Naive thymus-derived CD4-positive, alpha-beta T cell (primary cell): ENCODE results near the gene BCAT1. TPM values are rescaled to one million over a fixed set of nuclear protein-coding genes. Genes with fewer than 3 reads are reported as not detected.

Experiments used
- ATAC-seq: fragments of 150-1000 bp; cut with Tn5 transposase; 2 replicates; pipeline ENCODE4 v1.10.0; 2021; ENCODE audit warnings: mild to moderate bottlenecking, moderate library complexity
- CTCF ChIA-PET: fragments of 350-600 bp; sonication (Branson Sonifier 250); formaldehyde crosslinking; loops from one replicate; lab custom pipeline; 2021; ENCODE audit warnings: antibody characterized with exemption; lab: Charles Lee
- POLR2A ChIA-PET: fragments of 350-600 bp; sonication (Branson Sonifier 250); formaldehyde crosslinking; loops from one replicate; lab custom pipeline; 2021; ENCODE audit warnings: antibody characterized with exemption, inconsistent platforms; lab: Charles Lee
- DNase-seq, 9 donors: peaks; one replicate each; pipeline versions ENCODE4 v3.0.0 to v3.0.0-alpha.2; 2020 to 2022; ENCODE audit warnings: mixed read lengths in 1 of 9
- H3K27ac ChIP-seq: one replicate; pipeline ENCODE4 v1.7.0; 2013; ENCODE audit warnings: mild to moderate bottlenecking, low read depth, low read length, moderate library complexity
- H3K27me3 ChIP-seq, 2 donors: one replicate each; pipeline ENCODE4 v1.7.0; 2013; ENCODE audit warnings: low read length in 2 of 2, mild to moderate bottlenecking in 2 of 2, moderate library complexity in 2 of 2; ENCODE audit not compliant: control insufficient read depth in 2 of 2, insufficient read depth in 2 of 2
- H3K36me3 ChIP-seq, 3 experiments: 1 replicate in 2 of 3; 2 replicates in 1 of 3; pipeline ENCODE4 v1.7.0; 2013; ENCODE audit warnings: low read length in 3 of 3, mild to moderate bottlenecking in 3 of 3, moderate library complexity in 1 of 3; ENCODE audit not compliant: insufficient read depth in 3 of 3, control insufficient read depth in 2 of 3
- H3K4me1 ChIP-seq, 2 donors: one replicate each; pipeline ENCODE4 v1.7.0; 2013; ENCODE audit warnings: low read length in 2 of 2, mild to moderate bottlenecking in 2 of 2, moderate library complexity in 1 of 2; ENCODE audit not compliant: control insufficient read depth in 2 of 2, insufficient read depth in 2 of 2
- H3K4me3 ChIP-seq: 2 replicates; pipeline ENCODE4 v1.7.0; 2013; ENCODE audit warnings: mild to moderate bottlenecking, low read length
- H3K9me3 ChIP-seq, 3 experiments: 1 replicate in 2 of 3; 2 replicates in 1 of 3; pipeline ENCODE4 v1.7.0; 2013; ENCODE audit warnings: low read length in 3 of 3; ENCODE audit not compliant: control insufficient read depth in 2 of 3
- H3K27ac Mint-ChIP-seq, 9 donors: one replicate each; pipeline ENCODE4 v1.8.0; 2020 to 2022; ENCODE audit warnings: mixed read lengths in 9 of 9, mild to moderate bottlenecking in 8 of 9, moderate library complexity in 5 of 9, inconsistent platforms in 2 of 9
- H3K27me3 Mint-ChIP-seq, 5 donors: one replicate each; pipeline ENCODE4 v1.8.0; 2021 to 2022; ENCODE audit warnings: mixed read lengths in 5 of 5, mild to moderate bottlenecking in 1 of 5
- H3K36me3 Mint-ChIP-seq, 5 donors: one replicate each; pipeline ENCODE4 v1.8.0; 2020 to 2022; ENCODE audit warnings: mixed read lengths in 5 of 5, mild to moderate bottlenecking in 3 of 5, inconsistent platforms in 1 of 5
- H3K4me1 Mint-ChIP-seq, 7 donors: one replicate each; pipeline ENCODE4 v1.8.0; 2020 to 2022; ENCODE audit warnings: mixed read lengths in 7 of 7, mild to moderate bottlenecking in 3 of 7, inconsistent platforms in 1 of 7
- H3K4me3 Mint-ChIP-seq, 10 donors: one replicate each; pipeline ENCODE4 v1.8.0; 2020 to 2022; ENCODE audit warnings: mild to moderate bottlenecking in 10 of 10, mixed read lengths in 10 of 10, moderate library complexity in 6 of 10, inconsistent platforms in 2 of 10
- H3K9me3 Mint-ChIP-seq, 11 donors: one replicate each; pipeline ENCODE4 v1.8.0; 2020 to 2022; ENCODE audit warnings: mixed read lengths in 11 of 11, mild to moderate bottlenecking in 4 of 11, inconsistent platforms in 1 of 11, moderate library complexity in 1 of 11
- intact Hi-C, 2 donors: fragments of 100-400 bp; cut with micrococcal nuclease; formaldehyde crosslinking; loops; one replicate each; pipeline ENCODE4 v1.15.1; 2023
- polyA plus RNA-seq, 2 donors: library from polyadenylated mRNA; unstranded; fragments of 300-500 nt; fragmentation: Illumina TruSeq; gene quantifications; one replicate each; pipeline ENCODE4 v1.2.3, GENCODE V29; 2021
- total RNA-seq, 6 experiments: library from RNA in 5 of 6; stranded (reverse) in 5 of 6; gene quantifications; 1 replicate in 5 of 6; 2 replicates in 1 of 6; pipeline ENCODE4 v1.2.3 and lab custom pipeline; 2021 to 2026

Gene BCAT1
- total and polyA plus RNA-seq, 7 experiments from 2014 or later = 0.70 to 29.3 (median 1.1) TPM

- Mint-ChIP-seq H3K4me3 (no peak overlapping the region), H3K27me3 (peaks cover 0 to 18% (median 5%) of the 10 kb centered on the region in 5 donors), H3K36me3 (peaks cover 0 to 4% (median 0%) of the 10 kb centered on the region in 5 donors), H3K27ac (no peak overlapping the region), H3K4me1 (peaks cover 0 to 31% (median 0%) of the 10 kb centered on the region in 7 donors), H3K9me3 (no peaks in the 10 kb centered on the region)
- Histone ChIP-seq H3K36me3 (no peaks in the 10 kb centered on the region), H3K27me3 (no peaks in the 10 kb centered on the region), H3K27ac (no peak overlapping the region), H3K4me3 (no peak overlapping the region), H3K4me1 (no peaks in the 10 kb centered on the region), H3K9me3 (no peaks in the 10 kb centered on the region)
- no peak for ATAC-seq
- intact Hi-C loops = loop anchor here (5.0 to 10.0 kb wide), 5 partner anchors 38 to 1978 kb away; no protein-coding TSS in a partner anchor
- ChIA-PET POLR2A (no interaction called here), CTCF (interaction anchor here (1.0 kb wide), 1 partner anchor 48 kb away, joined by 3 read pairs; no protein-coding TSS in a partner anchor)
- no peak for DNase-seq
Observed at GRCh38 chr12:24835377-24835776, 113.5 kb downstream of the BCAT1 start.

- H3K36me3 ChIP-seq = no peaks in the 10 kb centered on the region
- no peaks in the 10 kb centered on the region for H3K9me3 ChIP-seq
- no peak overlapping the region for H3K4me3 ChIP-seq
- DNase-seq (no peak), ATAC-seq (no peak)
- Mint-ChIP-seq H3K27me3 (peaks cover 0 to 14% (median 5%) of the 10 kb centered on the region in 5 donors), H3K36me3 (peaks cover 0 to 6% (median 0%) of the 10 kb centered on the region in 5 donors), H3K4me3 (no peak overlapping the region), H3K27ac (no peak overlapping the region), H3K9me3 (no peaks in the 10 kb centered on the region), H3K4me1 (peaks cover 0 to 13% (median 0%) of the 10 kb centered on the region in 7 donors)
- intact Hi-C loops = loop anchor here in 1 of 2 donors (10.0 kb wide), 1 partner anchor 729 kb away; no protein-coding TSS in a partner anchor
- POLR2A ChIA-PET = no interaction called here
- no peaks in the 10 kb centered on the region for H3K27me3 ChIP-seq
- CTCF ChIA-PET = no interaction called here
- H3K4me1 ChIP-seq = no peaks in the 10 kb centered on the region
- H3K27ac ChIP-seq = no peak overlapping the region
Observed at GRCh38 chr12:24833513-24833912, 115.4 kb downstream of the BCAT1 start.

- peaks cover 0 to 21% (median 0%) of the 10 kb centered on the region in 5 donors for H3K36me3 Mint-ChIP-seq
Observed at GRCh38 chr12:24823808-24824515, 124.9 kb downstream of the BCAT1 start.

GRCh38 chr12:24822121-24822899, 126.6 kb downstream of the BCAT1 start:
- Histone ChIP-seq H3K9me3 (no peaks in the 10 kb centered on the region), H3K27ac (no peak overlapping the region), H3K4me1 (no peaks in the 10 kb centered on the region), H3K4me3 (no peak overlapping the region), H3K27me3 (no peaks in the 10 kb centered on the region), H3K36me3 (no peaks in the 10 kb centered on the region)
- Mint-ChIP-seq H3K36me3 (peaks cover 0 to 19% (median 0%) of the 10 kb centered on the region in 5 donors), H3K27ac (peak overlapping the region in 1 of 9 donors; percentile 20), H3K4me1 (peaks cover 0 to 22% (median 0%) of the 10 kb centered on the region in 7 donors), H3K4me3 (no peak overlapping the region), H3K9me3 (peaks cover 0 to 10% (median 0%) of the 10 kb centered on the region in 11 donors), H3K27me3 (no peaks in the 10 kb centered on the region)
- CTCF ChIA-PET = no interaction called here
- ATAC-seq = no peak
- intact Hi-C loops = loop anchor here in 1 of 2 donors (2.0 kb wide), 1 partner anchor 16 kb away; no protein-coding TSS in a partner anchor
- POLR2A ChIA-PET = no interaction called here
- no peak for DNase-seq

More at GRCh38 chr12:24823808-24824515, 124.9 kb downstream of the BCAT1 start:
- intact Hi-C loops = loop anchor here in 1 of 2 donors (2.0 kb wide), 1 partner anchor 15 kb away; no protein-coding TSS in a partner anchor
- CTCF ChIA-PET = no interaction called here
- H3K4me1 ChIP-seq = no peaks in the 10 kb centered on the region
- Mint-ChIP-seq H3K4me3 (peak overlapping the region in 1 of 10 donors; percentile 13), H3K9me3 (peaks cover 0 to 10% (median 0%) of the 10 kb centered on the region in 11 donors), H3K4me1 (peaks cover 0 to 22% (median 0%) of the 10 kb centered on the region in 7 donors), H3K27ac (no peak overlapping the region), H3K27me3 (no peaks in the 10 kb centered on the region)
- H3K9me3 ChIP-seq = no peaks in the 10 kb centered on the region
- H3K27me3 ChIP-seq = no peaks in the 10 kb centered on the region
- no peaks in the 10 kb centered on the region for H3K36me3 ChIP-seq
- ATAC-seq (no peak), DNase-seq (no peak)
- H3K27ac ChIP-seq = no peak overlapping the region
- no peak overlapping the region for H3K4me3 ChIP-seq
- POLR2A ChIA-PET = no interaction called here

- ATAC-seq (no peak), DNase-seq (no peak)
- Histone ChIP-seq H3K9me3 (no peaks in the 10 kb centered on the region), H3K4me3 (no peak overlapping the region), H3K36me3 (no peaks in the 10 kb centered on the region), H3K27ac (no peak overlapping the region), H3K27me3 (no peaks in the 10 kb centered on the region), H3K4me1 (no peaks in the 10 kb centered on the region)
- peak overlapping the region in 1 of 9 donors; percentile 27 for H3K27ac Mint-ChIP-seq
- H3K27me3 Mint-ChIP-seq = no peaks in the 10 kb centered on the region
- H3K9me3 Mint-ChIP-seq = peaks cover 0 to 10% (median 0%) of the 10 kb centered on the region in 11 donors
- CTCF ChIA-PET = no interaction called here
- POLR2A ChIA-PET = no interaction called here
- no peak overlapping the region for H3K4me3 Mint-ChIP-seq
- H3K4me1 Mint-ChIP-seq = peaks cover 0 to 22% (median 0%) of the 10 kb centered on the region in 7 donors
- peaks cover 0 to 19% (median 0%) of the 10 kb centered on the region in 5 donors for H3K36me3 Mint-ChIP-seq
- intact Hi-C loops = loop anchor here in 1 of 2 donors (2.0 kb wide), 1 partner anchor 17 kb away; no protein-coding TSS in a partner anchor
Observed at GRCh38 chr12:24821691-24822090, 127.2 kb downstream of the BCAT1 start.

- H3K4me3 ChIP-seq = no peak overlapping the region
- Mint-ChIP-seq H3K27ac (no peak overlapping the region), H3K9me3 (peaks cover 0 to 10% (median 0%) of the 10 kb centered on the region in 11 donors), H3K27me3 (no peaks in the 10 kb centered on the region), H3K4me3 (no peak overlapping the region), H3K36me3 (peaks cover 0 to 19% (median 0%) of the 10 kb centered on the region in 5 donors), H3K4me1 (peaks cover 0 to 24% (median 3%) of the 10 kb centered on the region in 7 donors)
- CTCF ChIA-PET = no interaction called here
- DNase-seq (no peak), ATAC-seq (no peak)
- no peaks in the 10 kb centered on the region for H3K27me3 ChIP-seq
- POLR2A ChIA-PET = no interaction called here
- no peaks in the 10 kb centered on the region for H3K4me1 ChIP-seq
- H3K27ac ChIP-seq = no peak overlapping the region
- H3K36me3 ChIP-seq = no peaks in the 10 kb centered on the region
- intact Hi-C loops = no loop called here
- H3K9me3 ChIP-seq = no peaks in the 10 kb centered on the region
Observed at GRCh38 chr12:24820872-24821271, 128.0 kb downstream of the BCAT1 start.
